Tibial nerve (tissue), 4 donors: ENCODE results near the gene MAP4K3. TPM values are rescaled to one million over a fixed set of nuclear protein-coding genes. Genes with fewer than 3 reads are reported as not detected.

Source experiments
- DNase-seq, 2 donors: peaks; one replicate each; pipeline ENCODE4 v3.0.0-alpha.2; 2019; ENCODE audit warnings: low spot score in 2 of 2
- H3K27ac ChIP-seq, 4 donors: fragments of 200-600 bp; sonication (generic) in 3 of 4; one replicate each; pipeline ENCODE4 v1.5.1; 2017 to 2019; ENCODE audit warnings: mild to moderate bottlenecking in 1 of 4
- H3K27me3 ChIP-seq, 2 donors: fragments of 200-600 bp; sonication (generic) in 1 of 2; one replicate each; pipeline versions ENCODE4 v1.5.1 to v1.6.0; 2017 to 2019
- H3K36me3 ChIP-seq, 3 donors: fragments of 200-600 bp; sonication (generic); one replicate each; pipeline ENCODE4 v1.5.1; 2018 to 2019
- H3K4me1 ChIP-seq, 4 donors: fragments of 200-600 bp; sonication (generic) in 3 of 4; one replicate each; pipeline ENCODE4 v1.5.1; 2017 to 2019
- H3K4me3 ChIP-seq, 4 donors: fragments of 200-600 bp; sonication (generic) in 3 of 4; one replicate each; pipeline ENCODE4 v1.5.1; 2017 to 2019; ENCODE audit warnings: mild to moderate bottlenecking in 1 of 4, moderate library complexity in 1 of 4
- H3K9me3 ChIP-seq, 4 donors: fragments of 200-600 bp; sonication (generic) in 3 of 4; one replicate each; pipeline ENCODE4 v1.5.1; 2017 to 2019
- CTCF ChIP-seq, 5 experiments: fragments of 200-600 bp in 3 of 5; fragments of 450-650 bp in 2 of 5; sonication (generic) in 3 of 5; IDR thresholded peaks; one replicate each; pipeline ENCODE4 v1.5.1; 2016 to 2019; ENCODE audit warnings: antibody characterized with exemption in 5 of 5, mild to moderate bottlenecking in 3 of 5, moderate library complexity in 2 of 5
- EP300 ChIP-seq, 2 donors: sonication (generic); formaldehyde crosslinking; IDR thresholded peaks; one replicate each; pipeline ENCODE4 v1.6.1; 2017; ENCODE audit warnings: antibody characterized with exemption in 2 of 2, mild to moderate bottlenecking in 1 of 2
- POLR2A ChIP-seq, 2 donors: fragments of 450-650 bp; IDR thresholded peaks; one replicate each; pipeline ENCODE4 v1.6.1; 2017; ENCODE audit warnings: antibody characterized with exemption in 2 of 2, mild to moderate bottlenecking in 2 of 2, moderate library complexity in 2 of 2
- WGBS, 2 donors: methylation state at CpG; one replicate each; pipeline ENCODE4 v1.1.5; 2018; 5-methylcytosine and 5-hydroxymethylcytosine counted together
- total RNA-seq, 4 donors: library from RNA; depleted of rRNA; stranded (reverse); fragments of >200 nt; gene quantifications; one replicate each; pipeline ENCODE4 v1.1.0, GENCODE V29; 2016

Gene MAP4K3
- total RNA-seq, 4 donors from 2014 or later = 54.4 to 102 (median 60.2) TPM

- Histone ChIP-seq H3K27me3 (no peaks in the 10 kb centered on the region), H3K9me3 (no peaks in the 10 kb centered on the region), H3K36me3 (no peaks in the 10 kb centered on the region), H3K4me3 (no peak overlapping the region), H3K4me1 (peaks cover 0 to 59% (median 17%) of the 10 kb centered on the region in 4 donors), H3K27ac (peak overlapping the region in 1 of 4 donors; percentile 81)
- no peak for DNase-seq
- 80 to 84% methylated on average over 5 of the region's 5 CpGs for WGBS, 2 donors
- TF ChIP-seq POLR2A (IDR thresholded peaks at IDR 0.05) (no peak), CTCF (IDR thresholded peaks at IDR 0.05) (no peak), EP300 (IDR thresholded peaks at IDR 0.05) (no peak)
These were observed 4.4 kb downstream of the MAP4K3 start for GRCh38 chr2:39432701-39433100.

- TF ChIP-seq EP300 (IDR thresholded peaks at IDR 0.05) (no peak), CTCF (IDR thresholded peaks at IDR 0.05) (no peak), POLR2A (IDR thresholded peaks at IDR 0.05) (no peak)
- no peaks in the 10 kb centered on the region for H3K36me3 ChIP-seq
- peak in 1 of 2 donors; percentile 23 for DNase-seq
- H3K27me3 ChIP-seq = no peaks in the 10 kb centered on the region
- 28 to 39% methylated on average over 3 of the region's 3 CpGs for WGBS, 2 donors
- peak overlapping the region in 2 of 4 donors; percentile 38 to 81 for H3K27ac ChIP-seq
- H3K9me3 ChIP-seq = no peaks in the 10 kb centered on the region
- H3K4me3 ChIP-seq = no peak overlapping the region
- H3K4me1 ChIP-seq = peaks cover 0 to 64% (median 17%) of the 10 kb centered on the region in 4 donors
These were observed 5.3 kb downstream of the MAP4K3 start for GRCh38 chr2:39431592-39432316.

GRCh38 chr2:39429746-39430145, 7.3 kb downstream of the MAP4K3 start:
- H3K4me3 ChIP-seq = no peak overlapping the region
- DNase-seq = no peak
- peaks cover 0 to 61% (median 24%) of the 10 kb centered on the region in 4 donors for H3K4me1 ChIP-seq
- H3K36me3 ChIP-seq = no peaks in the 10 kb centered on the region
- 39 to 61% methylated on average over 1 of the region's 1 CpG for WGBS, 2 donors
- H3K27me3 ChIP-seq = no peaks in the 10 kb centered on the region
- no peak for TF ChIP-seq EP300 (IDR thresholded peaks at IDR 0.05)
- no peak for TF ChIP-seq CTCF (IDR thresholded peaks at IDR 0.05)
- TF ChIP-seq POLR2A (IDR thresholded peaks at IDR 0.05) = no peak
- peak overlapping the region in 1 of 4 donors; percentile 81 for H3K27ac ChIP-seq
- no peaks in the 10 kb centered on the region for H3K9me3 ChIP-seq

- no peak for DNase-seq
- no peaks in the 10 kb centered on the region for H3K27me3 ChIP-seq
- 54 to 75% methylated on average over 1 of the region's 1 CpG for WGBS, 2 donors
- no peak overlapping the region for H3K4me3 ChIP-seq
- no peak for TF ChIP-seq EP300 (IDR thresholded peaks at IDR 0.05)
- H3K27ac ChIP-seq = peak overlapping the region in 1 of 4 donors; percentile 33
- H3K9me3 ChIP-seq = no peaks in the 10 kb centered on the region
- H3K4me1 ChIP-seq = peaks cover 0 to 36% (median 9%) of the 10 kb centered on the region in 4 donors
- H3K36me3 ChIP-seq = no peaks in the 10 kb centered on the region
These were observed 12.1 kb downstream of the MAP4K3 start for GRCh38 chr2:39424951-39425350.

GRCh38 chr2:39422700-39423099, 14.4 kb downstream of the MAP4K3 start:
- DNase-seq = no peak
- no peak overlapping the region for H3K4me3 ChIP-seq
- no peaks in the 10 kb centered on the region for H3K9me3 ChIP-seq
- H3K27ac ChIP-seq = no peak overlapping the region
- no peaks in the 10 kb centered on the region for H3K36me3 ChIP-seq
- peaks cover 0 to 46% (median 9%) of the 10 kb centered on the region in 4 donors for H3K4me1 ChIP-seq
- TF ChIP-seq POLR2A (IDR thresholded peaks at IDR 0.05) = no peak
- TF ChIP-seq EP300 (IDR thresholded peaks at IDR 0.05) = no peak
- no peak for TF ChIP-seq CTCF (IDR thresholded peaks at IDR 0.05)
- WGBS, 2 donors = 94 to 100% methylated on average over 1 of the region's 1 CpG
- no peaks in the 10 kb centered on the region for H3K27me3 ChIP-seq
